GM19372 (cell line): Measurements from ENCODE around the gene FCER2.

ENCODE experiments used
- ATAC-seq: cut with Tn5 transposase; IDR thresholded peaks from one replicate; pipeline ENCODE4 v1.9.1; 2021; ENCODE audit warnings: mild to moderate bottlenecking, low read depth, moderate library complexity; ENCODE audit not compliant: unreplicated experiment

Gene FCER2

GRCh38 chr19:7704280-7705060 is 2.5 kb upstream of the FCER2 start:
- no peak for ATAC-seq

GRCh38 chr19:7703332-7703731 is 1.4 kb upstream of the FCER2 start:
- no peak for ATAC-seq

- ATAC-seq: no peak
Observed at GRCh38 chr19:7701049-7701653, 780 bp downstream of the FCER2 start.

GRCh38 chr19:7699417-7700401 is 2.2 kb downstream of the FCER2 start:
- ATAC-seq: no peak

GRCh38 chr19:7699003-7699402 is 2.9 kb downstream of the FCER2 start:
- no peak for ATAC-seq

GRCh38 chr19:7698583-7698982 is 3.3 kb downstream of the FCER2 start:
- ATAC-seq: no peak

GRCh38 chr19:7697721-7698287 is 4.1 kb downstream of the FCER2 start:
- ATAC-seq: no peak

- no peak for ATAC-seq
Observed at GRCh38 chr19:7694499-7694898, 7.4 kb downstream of the FCER2 start.

- ATAC-seq: no peak
Observed at GRCh38 chr19:7692417-7693088, 9.4 kb downstream of the FCER2 start.

- ATAC-seq: no peak
Observed at GRCh38 chr19:7691497-7691896, 10.4 kb downstream of the FCER2 start.

GRCh38 chr19:7690779-7691258 is 11.1 kb downstream of the FCER2 start:
- no peak for ATAC-seq

- no peak for ATAC-seq
Observed at GRCh38 chr19:7689165-7689564, 12.8 kb downstream of the FCER2 start.

GRCh38 chr19:7687177-7687576 is 14.8 kb downstream of the FCER2 start:
- no peak for ATAC-seq

- no peak for ATAC-seq
Observed at GRCh38 chr19:7685546-7686445, 16.1 kb downstream of the FCER2 start.

GRCh38 chr19:7682175-7682855 is 19.6 kb downstream of the FCER2 start:
- ATAC-seq: no peak

GRCh38 chr19:7681340-7682174 is 20.4 kb downstream of the FCER2 start:
- no peak for ATAC-seq

- ATAC-seq: peak; percentile 41
Observed at GRCh38 chr19:7680606-7681339, 21.2 kb downstream of the FCER2 start, which contains the start of gene TRAPPC5. TRAPPC5 (plus strand) TSS chr19:7680833; CDS start chr19:7682254, 1,421 bp downstream.
